Measurements from ENCODE around the gene BRCA2. TPM values are rescaled to one million over a fixed set of nuclear protein-coding genes. Genes with fewer than 3 reads are reported as not detected.

The BRCA2 gene
- total and polyA plus RNA-seq, 2 experiments from 2014 or later, result 28.6 to 38.7 TPM

GRCh38 chr13:32302461-32302860, 12.8 kb upstream of the BRCA2 start:
- Mint-ChIP-seq H3K27me3 (ENCODE audit: insufficient read depth, low read depth, poor library complexity) (no peaks in the 10 kb centered on the region), H3K4me3 (no peak overlapping the region), H3K36me3 (ENCODE audit: low read depth) (no peaks in the 10 kb centered on the region), H3K9me3 (no peaks in the 10 kb centered on the region), H3K4me1 (no peaks in the 10 kb centered on the region), H3K27ac (no peak overlapping the region)
- H3K9me2 ChIP-seq (ENCODE audit: insufficient read depth), result no peaks in the 10 kb centered on the region
- ATAC-seq (no peak), DNase-seq (ENCODE audit: low spot score) (no peak)
- H3K4me2 ChIP-seq, result no peak overlapping the region
- no peak overlapping the region for H2AFZ ChIP-seq
- no peaks in the 10 kb centered on the region for H4K20me1 ChIP-seq (replicated peaks; ENCODE audit: insufficient read depth)
- no peaks in the 10 kb centered on the region for H3F3A ChIP-seq (replicated peaks; ENCODE audit: low read depth)
- no peak overlapping the region for H3K27ac ChIP-seq (ENCODE audit: low read depth)
- no peak for TF ChIP-seq ZNF462 (CRISPR knock-in tag; IDR thresholded peaks at IDR 0.05)
- no peak for TF ChIP-seq NANOG (IDR thresholded peaks at IDR 0.05; ENCODE audit: borderline replicate concordance)
- TF ChIP-seq ZNF114 (CRISPR knock-in tag; IDR thresholded peaks at IDR 0.05), result no peak
- no peak for TF ChIP-seq EZH2 (IDR thresholded peaks at IDR 0.05; ENCODE audit: low read depth, unreplicated experiment)
- no peak for TF ChIP-seq ETS1 (IDR thresholded peaks at IDR 0.05)
- TF ChIP-seq JUNB (IDR thresholded peaks at IDR 0.05; ENCODE audit: unreplicated experiment), result no peak
- no peak for TF ChIP-seq ZNF331 (CRISPR knock-in tag; IDR thresholded peaks at IDR 0.05; ENCODE audit: low read depth)
- TF ChIP-seq EZH2phosphoT487 (IDR thresholded peaks at IDR 0.05; ENCODE audit: unreplicated experiment), result no peak
- no peaks in the 10 kb centered on the region for H3K79me2 ChIP-seq (replicated peaks; ENCODE audit: insufficient read depth)
- H3K4me3 ChIP-seq, result no peak overlapping the region
- no peaks in the 10 kb centered on the region for H3K36me3 ChIP-seq (ENCODE audit: insufficient read depth)
- H3K4me1 ChIP-seq (ENCODE audit: insufficient read depth), result no peaks in the 10 kb centered on the region
- H3K27me3 ChIP-seq (ENCODE audit: insufficient read depth), result no peaks in the 10 kb centered on the region
